Posterior vena cava (tissue), 2 donors: Measurements from ENCODE around the gene FHAD1. TPM values are rescaled to one million over a fixed set of nuclear protein-coding genes. Genes with fewer than 3 reads are reported as not detected.
"Not testable (repeated sequence)": the region's sequence is repeated elsewhere in the genome, so short reads cannot be mapped to it uniquely, and the experiment has no call there.

ENCODE experiments used
- DNase-seq: peaks from one replicate; pipeline ENCODE4 v3.0.0-alpha.2; 2020; ENCODE audit warnings: low spot score
- intact Hi-C, 2 donors: fragments of 100-400 bp; cut with DNase I; formaldehyde crosslinking; loops; one replicate each; pipeline versions ENCODE4 v1.14.1 to v1.14.2; 2022 to 2023
- total RNA-seq, 2 donors: library from RNA; stranded (reverse); fragmentation: NEBNext Ultra II Directional; extraction: Animal tissue kit (Norgen Biotek cat#: 25700); gene quantifications; one replicate each; pipeline ENCODE4 v1.2.1, GENCODE V29; 2021
- donor health status: DM: yes; HTN: yes; CAD: no.
- donor health status: DM: yes; HTN: yes; CAD: no.

Gene FHAD1
- total RNA-seq, 2 donors from 2014 or later: 0.43 TPM; not detected in 1

- DNase-seq: no peak
- intact Hi-C loops: loop anchor here in 1 of 2 donors (5.0 kb wide), 1 partner anchor 111 kb away; no protein-coding TSS in a partner anchor
Observed at GRCh38 chr1:15433471-15433870, 186.4 kb downstream of the FHAD1 start.

- DNase-seq: not testable (repeated sequence)
- intact Hi-C loops: loop anchor here in 1 of 2 donors (5.0 kb wide), 1 partner anchor 112 kb away; no protein-coding TSS in a partner anchor
Observed at GRCh38 chr1:15434739-15435138, 187.7 kb downstream of the FHAD1 start.

- intact Hi-C loops: no loop called here
- DNase-seq: no peak
Observed at GRCh38 chr1:15435239-15436077, 188.4 kb downstream of the FHAD1 start.

GRCh38 chr1:15436881-15437442 lies 189.9 kb downstream of the FHAD1 start:
- intact Hi-C loops: no loop called here
- no peak for DNase-seq

- DNase-seq: no peak
- intact Hi-C loops: loop anchor here in 1 of 2 donors (2.0 kb wide), 1 partner anchor 25 kb away; no protein-coding TSS in a partner anchor
Observed at GRCh38 chr1:15439325-15439724, 192.3 kb downstream of the FHAD1 start.

- DNase-seq: no peak
- intact Hi-C loops: no loop called here
Observed at GRCh38 chr1:15440357-15440756, 193.3 kb downstream of the FHAD1 start.

GRCh38 chr1:15441247-15441646 lies 194.2 kb downstream of the FHAD1 start:
- no peak for DNase-seq
- intact Hi-C loops: no loop called here

- no peak for DNase-seq
- intact Hi-C loops: no loop called here
Observed at GRCh38 chr1:15442119-15442518, 195.1 kb downstream of the FHAD1 start.

GRCh38 chr1:15442759-15443158 lies 195.7 kb downstream of the FHAD1 start:
- intact Hi-C loops: no loop called here
- no peak for DNase-seq

GRCh38 chr1:15443281-15443680 lies 196.3 kb downstream of the FHAD1 start:
- DNase-seq: no peak
- intact Hi-C loops: no loop called here

- intact Hi-C loops: no loop called here
- no peak for DNase-seq
Observed at GRCh38 chr1:15444468-15445389, 197.7 kb downstream of the FHAD1 start.

GRCh38 chr1:15445390-15446122 lies 198.5 kb downstream of the FHAD1 start:
- intact Hi-C loops: no loop called here
- no peak for DNase-seq

- no peak for DNase-seq
- intact Hi-C loops: no loop called here
Observed at GRCh38 chr1:15446212-15446611, 199.2 kb downstream of the FHAD1 start.

Other genes with a start within 250 kb of the FHAD1 start
- gene TMEM51, start 93.5 kb upstream of the FHAD1 start, total RNA-seq: 1 to 10 TPM; 4.3 to 6.4 TPM
- 10 to 100 TPM; 33.4 to 39.8 TPM for gene EFHD2, start 162.7 kb downstream of the FHAD1 start, total RNA-seq
- gene CTRC, start 191.2 kb downstream of the FHAD1 start, total RNA-seq: 1 to 10 TPM in 1 of 2 donors, not detected in 1; 1.8 TPM
- gene CELA2A, start 209.5 kb downstream of the FHAD1 start, total RNA-seq: 1 to 10 TPM in 1 of 2 donors, not detected in 1; 1.6 TPM
- gene CELA2B, start 228.9 kb downstream of the FHAD1 start, total RNA-seq: under 1 TPM in 1 of 2 donors, not detected in 1; 0.33 TPM